Epithelial cell of alveolus of lung (primary cell): Measurements from ENCODE around the gene NUDT2. TPM values are rescaled to one million over a fixed set of nuclear protein-coding genes. Genes with fewer than 3 reads are reported as not detected.

ENCODE experiments used
- total RNA-seq: library from RNA; depleted of rRNA; stranded (reverse); fragments of >200 nt; gene quantifications from 2 replicates; pipeline ENCODE4 v1.2.1, GENCODE V29; 2015

Gene NUDT2
- total RNA-seq, result 27.1 and 46.0 TPM in 2 replicates

GRCh38 chr9:34328987-34329832 is at the start of gene NUDT2, which contains the start of gene KIF24:
Gene NUDT2 (plus strand): TSS chr9:34329569. CDS start chr9:34339040, 9,471 bp downstream.
Gene KIF24 (minus strand): TSS chr9:34329268. CDS start chr9:34311346, 17,922 bp downstream.

GRCh38 chr9:34376596-34377403 is 47.4 kb downstream of the NUDT2 start, which contains the start of gene MYORG:
Gene MYORG (minus strand): TSS chr9:34376898. CDS start chr9:34372943, 3,955 bp downstream.

Other genes with a start within 250 kb of the NUDT2 start
- 20.0 and 26.6 TPM in 2 replicates for gene DCAF12, start 202.9 kb upstream of the NUDT2 start, total RNA-seq
- gene UBAP1, start 150.5 kb upstream of the NUDT2 start, total RNA-seq, result 37.8 and 48.6 TPM in 2 replicates
- 2.1 and 2.5 TPM in 2 replicates for gene KIF24, start 301 bp upstream of the NUDT2 start, total RNA-seq
- gene MYORG, start 47.3 kb downstream of the NUDT2 start, total RNA-seq, result 1.3 and 2.1 TPM in 2 replicates
- 12.5 and 13.4 TPM in 2 replicates for gene FAM219A, start 129.0 kb downstream of the NUDT2 start, total RNA-seq
- gene DNAI1, start 129.2 kb downstream of the NUDT2 start, total RNA-seq, result not detected in 2 replicates
- gene ENHO, start 193.4 kb downstream of the NUDT2 start, total RNA-seq, result not detected in 2 replicates